ENCODE data around the gene NDRG4. TPM values are rescaled to one million over a fixed set of nuclear protein-coding genes. Genes with fewer than 3 reads are reported as not detected.

The NDRG4 gene
- 1.5 and 1.7 TPM in 2 replicates for total RNA-seq

- intact Hi-C loops (cut with micrococcal nuclease), result loop anchor here (5.0 kb wide), 3 partner anchors 258 to 372 kb away; partner anchors contain the start of genes CFAP20 and CSNK2A2
- no peaks in the 10 kb centered on the region for H3K36me3 Mint-ChIP-seq (ENCODE audit: low read depth)
- H3K27me3 Mint-ChIP-seq (ENCODE audit: insufficient read depth), result peaks cover 4% of the 10 kb centered on the region
- H3K4me1 Mint-ChIP-seq (ENCODE audit: low read depth), result peaks cover 9% of the 10 kb centered on the region
- no peaks in the 10 kb centered on the region for H3K9me3 Mint-ChIP-seq
- H3K4me3 Mint-ChIP-seq, result peak within 1 kb of the TSS; percentile 7
- H3K27ac Mint-ChIP-seq, result no peak within 1 kb of the TSS
- DNase-seq (ENCODE audit: low spot score), result peak; percentile 14
Measured at GRCh38 chr16:58499615-58500351, at the start of gene NDRG4. Gene NDRG4, plus strand, starts transcription at chr16:58500143. Its CDS starts 106 bp downstream, at chr16:58500249.

- intact Hi-C loops (cut with micrococcal nuclease), result no loop called here
- no peaks in the 10 kb centered on the region for H3K4me1 Mint-ChIP-seq (ENCODE audit: low read depth)
- H3K36me3 Mint-ChIP-seq (ENCODE audit: low read depth), result no peaks in the 10 kb centered on the region
- H3K4me3 Mint-ChIP-seq, result no peak overlapping the region
- H3K27me3 Mint-ChIP-seq (ENCODE audit: insufficient read depth), result peaks cover 11% of the 10 kb centered on the region
- DNase-seq (ENCODE audit: low spot score), result no peak
- H3K9me3 Mint-ChIP-seq, result no peaks in the 10 kb centered on the region
- no peak overlapping the region for H3K27ac Mint-ChIP-seq
Measured at GRCh38 chr16:58450590-58450989, 49.4 kb upstream of the NDRG4 start.

- no peak for DNase-seq (ENCODE audit: low spot score)
- H3K4me3 Mint-ChIP-seq, result no peak overlapping the region
- no peaks in the 10 kb centered on the region for H3K36me3 Mint-ChIP-seq (ENCODE audit: low read depth)
- H3K4me1 Mint-ChIP-seq (ENCODE audit: low read depth), result no peaks in the 10 kb centered on the region
- no peaks in the 10 kb centered on the region for H3K9me3 Mint-ChIP-seq
- no peak overlapping the region for H3K27ac Mint-ChIP-seq
- intact Hi-C loops (cut with micrococcal nuclease), result no loop called here
- H3K27me3 Mint-ChIP-seq (ENCODE audit: insufficient read depth), result peaks cover 13% of the 10 kb centered on the region
Measured at GRCh38 chr16:58451265-58451689, 48.7 kb upstream of the NDRG4 start.

GRCh38 chr16:58451945-58452401 is 48.0 kb upstream of the NDRG4 start:
- H3K9me3 Mint-ChIP-seq, result no peaks in the 10 kb centered on the region
- H3K4me1 Mint-ChIP-seq (ENCODE audit: low read depth), result no peaks in the 10 kb centered on the region
- H3K27ac Mint-ChIP-seq, result no peak overlapping the region

GRCh38 chr16:58452640-58453039 is 47.3 kb upstream of the NDRG4 start:
- no peak for DNase-seq (ENCODE audit: low spot score)
- Mint-ChIP-seq H3K27me3 (ENCODE audit: insufficient read depth) (peaks cover 13% of the 10 kb centered on the region), H3K27ac (no peak overlapping the region), H3K4me1 (ENCODE audit: low read depth) (no peaks in the 10 kb centered on the region), H3K4me3 (no peak overlapping the region), H3K36me3 (ENCODE audit: low read depth) (no peaks in the 10 kb centered on the region), H3K9me3 (no peaks in the 10 kb centered on the region)
- intact Hi-C loops (cut with micrococcal nuclease), result no loop called here

More at GRCh38 chr16:58451945-58452401, 48.0 kb upstream of the NDRG4 start:
- Mint-ChIP-seq H3K27me3 (ENCODE audit: insufficient read depth) (peaks cover 13% of the 10 kb centered on the region), H3K36me3 (ENCODE audit: low read depth) (no peaks in the 10 kb centered on the region), H3K4me3 (no peak overlapping the region)
- DNase-seq (ENCODE audit: low spot score), result no peak
- intact Hi-C loops (cut with micrococcal nuclease), result no loop called here

GRCh38 chr16:58454178-58454577 is 45.8 kb upstream of the NDRG4 start:
- Mint-ChIP-seq H3K4me1 (ENCODE audit: low read depth) (peaks cover 4% of the 10 kb centered on the region), H3K4me3 (no peak overlapping the region), H3K27me3 (ENCODE audit: insufficient read depth) (peaks cover 10% of the 10 kb centered on the region), H3K36me3 (ENCODE audit: low read depth) (no peaks in the 10 kb centered on the region), H3K9me3 (no peaks in the 10 kb centered on the region), H3K27ac (no peak overlapping the region)
- intact Hi-C loops (cut with micrococcal nuclease), result no loop called here
- DNase-seq (ENCODE audit: low spot score), result no peak

- Mint-ChIP-seq H3K36me3 (ENCODE audit: low read depth) (no peaks in the 10 kb centered on the region), H3K4me3 (no peak overlapping the region), H3K9me3 (no peaks in the 10 kb centered on the region), H3K27ac (no peak overlapping the region), H3K4me1 (ENCODE audit: low read depth) (peaks cover 10% of the 10 kb centered on the region), H3K27me3 (ENCODE audit: insufficient read depth) (peaks cover 10% of the 10 kb centered on the region)
- DNase-seq (ENCODE audit: low spot score), result no peak
- intact Hi-C loops (cut with micrococcal nuclease), result no loop called here
Measured at GRCh38 chr16:58454856-58455255, 45.1 kb upstream of the NDRG4 start.

GRCh38 chr16:58455750-58456149 is 44.2 kb upstream of the NDRG4 start:
- no peaks in the 10 kb centered on the region for H3K9me3 Mint-ChIP-seq
- DNase-seq (ENCODE audit: low spot score), result no peak
- H3K27ac Mint-ChIP-seq, result no peak overlapping the region
- H3K27me3 Mint-ChIP-seq (ENCODE audit: insufficient read depth), result peaks cover 10% of the 10 kb centered on the region
- intact Hi-C loops (cut with micrococcal nuclease), result no loop called here
- H3K4me3 Mint-ChIP-seq, result no peak overlapping the region
- H3K4me1 Mint-ChIP-seq (ENCODE audit: low read depth), result peaks cover 10% of the 10 kb centered on the region
- no peaks in the 10 kb centered on the region for H3K36me3 Mint-ChIP-seq (ENCODE audit: low read depth)

- no peak overlapping the region for H3K4me3 Mint-ChIP-seq
- intact Hi-C loops (cut with micrococcal nuclease), result no loop called here
- H3K4me1 Mint-ChIP-seq (ENCODE audit: low read depth), result peaks cover 10% of the 10 kb centered on the region
- H3K36me3 Mint-ChIP-seq (ENCODE audit: low read depth), result no peaks in the 10 kb centered on the region
- H3K9me3 Mint-ChIP-seq, result no peaks in the 10 kb centered on the region
- DNase-seq (ENCODE audit: low spot score), result no peak
- no peak overlapping the region for H3K27ac Mint-ChIP-seq
- H3K27me3 Mint-ChIP-seq (ENCODE audit: insufficient read depth), result peaks cover 11% of the 10 kb centered on the region
Measured at GRCh38 chr16:58456193-58456592, 43.8 kb upstream of the NDRG4 start.

- no peaks in the 10 kb centered on the region for H3K9me3 Mint-ChIP-seq
- intact Hi-C loops (cut with micrococcal nuclease), result loop anchor here (2.0 kb wide), 1 partner anchor 66 kb away; the partner anchor contains the start of gene GINS3
- no peak overlapping the region for H3K4me3 Mint-ChIP-seq
- peaks cover 10% of the 10 kb centered on the region for H3K4me1 Mint-ChIP-seq (ENCODE audit: low read depth)
- H3K36me3 Mint-ChIP-seq (ENCODE audit: low read depth), result no peaks in the 10 kb centered on the region
- peaks cover 28% of the 10 kb centered on the region for H3K27me3 Mint-ChIP-seq (ENCODE audit: insufficient read depth)
- H3K27ac Mint-ChIP-seq, result peak overlapping the region; percentile 62
- DNase-seq (ENCODE audit: low spot score), result no peak
Measured at GRCh38 chr16:58458606-58459343, 41.2 kb upstream of the NDRG4 start.

GRCh38 chr16:58459344-58460218 is 40.4 kb upstream of the NDRG4 start:
- intact Hi-C loops (cut with micrococcal nuclease), result loop anchor here (2.0 kb wide), 1 partner anchor 67 kb away; the partner anchor contains the start of gene GINS3
- Mint-ChIP-seq H3K27ac (peak overlapping the region; percentile 62), H3K27me3 (ENCODE audit: insufficient read depth) (peaks cover 30% of the 10 kb centered on the region), H3K9me3 (no peaks in the 10 kb centered on the region), H3K36me3 (ENCODE audit: low read depth) (no peaks in the 10 kb centered on the region), H3K4me1 (ENCODE audit: low read depth) (peaks cover 10% of the 10 kb centered on the region), H3K4me3 (no peak overlapping the region)
- DNase-seq (ENCODE audit: low spot score), result peak; percentile 30

- Mint-ChIP-seq H3K36me3 (ENCODE audit: low read depth) (peaks cover 2% of the 10 kb centered on the region), H3K9me3 (no peaks in the 10 kb centered on the region), H3K4me3 (no peak overlapping the region), H3K27ac (no peak overlapping the region), H3K27me3 (ENCODE audit: insufficient read depth) (peaks cover 33% of the 10 kb centered on the region), H3K4me1 (ENCODE audit: low read depth) (peaks cover 15% of the 10 kb centered on the region)
- intact Hi-C loops (cut with micrococcal nuclease), result no loop called here
- DNase-seq (ENCODE audit: low spot score), result no peak
Measured at GRCh38 chr16:58460219-58460610, 39.7 kb upstream of the NDRG4 start.
